GM21526 (cell line): ENCODE results near the gene GPR137.
"Not testable (repeated sequence)": the region's sequence is repeated elsewhere in the genome, so short reads cannot be mapped to it uniquely, and the experiment has no call there.

Experiments
- ATAC-seq: cut with Tn5 transposase; IDR thresholded peaks from one replicate; pipeline ENCODE4 v1.9.1; 2021; ENCODE audit warnings: moderate library complexity; ENCODE audit not compliant: unreplicated experiment, low FRiP score

GPR137 gene

DNA sequence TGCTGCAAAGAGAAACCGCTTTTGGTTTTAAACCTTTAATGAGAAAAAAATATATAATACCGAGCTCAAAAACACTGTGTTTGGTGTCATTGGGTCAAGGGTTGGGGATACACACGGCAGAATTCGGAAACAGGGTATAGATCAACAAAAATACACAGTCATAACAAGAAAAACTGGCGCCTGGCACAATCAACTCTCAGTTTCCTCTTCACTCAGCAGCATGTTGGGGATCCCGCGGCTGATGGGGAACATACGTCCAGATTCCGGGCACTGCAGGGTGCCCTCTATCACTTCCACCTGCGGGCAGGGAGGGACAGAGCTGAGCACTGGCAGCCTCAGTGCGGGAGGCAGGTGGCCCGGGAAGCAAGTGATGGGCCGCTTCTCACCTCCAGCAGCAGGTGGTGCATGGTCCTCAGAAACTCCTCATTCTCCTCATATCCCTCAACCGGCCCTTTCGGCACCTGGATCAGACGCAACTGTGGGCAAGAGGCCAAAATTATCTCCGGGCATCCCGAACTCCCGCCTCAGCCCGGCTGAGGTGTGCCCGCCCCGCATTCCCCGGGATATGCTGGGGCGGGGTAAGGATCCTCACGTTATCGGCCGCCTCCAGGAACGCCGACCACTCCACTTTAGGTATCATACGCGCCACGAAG lies 31.1 kb downstream of the GPR137 start:
- ATAC-seq = peak; percentile 3

DNA sequence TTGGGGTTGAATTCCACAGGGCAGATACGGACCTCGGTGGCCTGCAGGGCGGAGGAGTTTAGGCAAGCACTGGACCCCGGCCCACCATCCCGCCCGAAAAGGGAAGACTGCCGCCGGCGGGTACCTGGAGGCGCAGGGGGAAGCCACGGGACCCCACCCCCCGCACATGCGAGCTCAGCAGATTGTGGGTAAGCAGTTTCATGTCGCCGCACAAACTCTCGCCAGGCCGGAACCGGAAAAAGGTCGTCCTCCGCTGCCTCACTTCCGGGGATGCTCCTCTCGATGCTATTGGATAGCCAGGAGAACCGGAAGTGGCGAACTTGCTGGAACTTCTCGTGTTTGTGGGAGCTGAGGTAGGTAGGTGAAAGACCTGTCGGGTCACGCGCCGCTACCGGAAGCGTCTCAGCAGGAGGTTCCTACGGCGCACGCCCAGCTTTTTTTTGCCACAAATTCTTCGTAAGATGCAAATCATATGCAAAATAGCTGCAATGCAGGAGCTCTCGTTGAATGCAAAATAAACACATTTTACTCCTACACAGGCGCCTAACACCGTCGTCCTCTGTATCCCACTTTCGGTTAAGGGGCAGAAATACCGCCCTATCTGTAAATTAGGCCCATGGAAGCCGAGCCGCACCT lies 31.8 kb downstream of the GPR137 start, which contains the start of gene TRMT112:
TRMT112 (minus strand) TSS at position 235 of the 636 bp plus-strand sequence; CDS start at position 202, 33 bp downstream.
- peak; percentile 48 for ATAC-seq

- peak; percentile 60 for ATAC-seq
These were observed 32.5 kb downstream of the GPR137 start, which contains the start of gene PRDX5 for GRCh38 chr11:64317961-64318765. PRDX5 (plus strand) TSS chr11:64318121; CDS start chr11:64318216, 95 bp downstream.

GRCh38 chr11:64318766-64319761 lies 33.4 kb downstream of the GPR137 start:
- no peak for ATAC-seq

GRCh38 chr11:64320556-64320955 lies 34.9 kb downstream of the GPR137 start:
- no peak for ATAC-seq

- ATAC-seq = no peak
These were observed 35.4 kb downstream of the GPR137 start for GRCh38 chr11:64321026-64321425.

GRCh38 chr11:64321533-64321932 lies 35.9 kb downstream of the GPR137 start:
- ATAC-seq = no peak

GRCh38 chr11:64322925-64323260 lies 37.2 kb downstream of the GPR137 start:
- no peak for ATAC-seq

DNA sequence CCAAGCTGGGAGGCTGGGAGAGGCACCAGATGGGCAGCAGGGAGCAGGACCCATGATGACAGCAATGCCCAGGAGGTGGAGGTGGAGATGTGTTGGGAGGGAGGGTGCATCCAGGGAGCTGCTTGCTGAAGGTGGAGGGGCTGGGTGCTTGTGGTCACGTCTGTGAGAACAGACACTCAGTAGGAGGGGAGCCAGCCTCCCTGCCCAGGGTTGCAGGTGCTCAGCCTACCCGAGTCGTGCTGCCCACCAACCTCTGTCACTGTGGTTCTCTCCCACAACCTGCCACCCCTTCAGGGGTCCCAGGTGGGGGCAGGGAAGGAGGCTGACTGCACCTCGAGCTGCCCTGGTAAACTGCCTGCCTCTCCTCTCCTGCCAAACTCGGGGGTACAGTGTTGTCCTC lies 37.7 kb downstream of the GPR137 start:
- no peak for ATAC-seq

- not testable (repeated sequence) for ATAC-seq
These were observed 38.3 kb downstream of the GPR137 start for GRCh38 chr11:64323984-64324383.

- no peak for ATAC-seq
These were observed 39.2 kb downstream of the GPR137 start for GRCh38 chr11:64324692-64325469.

GRCh38 chr11:64327375-64327774 lies 41.7 kb downstream of the GPR137 start:
- ATAC-seq = no peak

GRCh38 chr11:64327993-64328392 lies 42.3 kb downstream of the GPR137 start:
- no peak for ATAC-seq

DNA sequence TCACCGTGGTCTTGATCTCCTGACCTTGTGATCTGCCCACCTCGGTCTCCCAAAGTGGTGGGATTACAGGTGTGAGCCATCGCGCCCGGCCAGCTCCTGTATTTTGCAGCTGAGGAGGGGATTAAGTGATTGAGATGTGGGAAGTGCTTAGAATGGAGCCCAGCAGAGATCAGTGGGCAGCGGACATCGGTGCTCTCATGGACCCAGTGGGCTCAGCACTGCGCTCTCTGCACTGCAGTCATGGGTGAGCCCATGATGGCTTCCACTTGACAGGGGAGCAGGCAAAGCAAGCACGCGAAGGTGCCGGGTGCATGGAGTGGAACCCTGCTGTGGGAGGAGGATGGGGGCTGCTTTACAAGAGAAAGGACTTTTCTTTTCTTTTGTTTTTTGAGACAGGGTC lies 45.2 kb downstream of the GPR137 start:
- ATAC-seq = no peak

DNA sequence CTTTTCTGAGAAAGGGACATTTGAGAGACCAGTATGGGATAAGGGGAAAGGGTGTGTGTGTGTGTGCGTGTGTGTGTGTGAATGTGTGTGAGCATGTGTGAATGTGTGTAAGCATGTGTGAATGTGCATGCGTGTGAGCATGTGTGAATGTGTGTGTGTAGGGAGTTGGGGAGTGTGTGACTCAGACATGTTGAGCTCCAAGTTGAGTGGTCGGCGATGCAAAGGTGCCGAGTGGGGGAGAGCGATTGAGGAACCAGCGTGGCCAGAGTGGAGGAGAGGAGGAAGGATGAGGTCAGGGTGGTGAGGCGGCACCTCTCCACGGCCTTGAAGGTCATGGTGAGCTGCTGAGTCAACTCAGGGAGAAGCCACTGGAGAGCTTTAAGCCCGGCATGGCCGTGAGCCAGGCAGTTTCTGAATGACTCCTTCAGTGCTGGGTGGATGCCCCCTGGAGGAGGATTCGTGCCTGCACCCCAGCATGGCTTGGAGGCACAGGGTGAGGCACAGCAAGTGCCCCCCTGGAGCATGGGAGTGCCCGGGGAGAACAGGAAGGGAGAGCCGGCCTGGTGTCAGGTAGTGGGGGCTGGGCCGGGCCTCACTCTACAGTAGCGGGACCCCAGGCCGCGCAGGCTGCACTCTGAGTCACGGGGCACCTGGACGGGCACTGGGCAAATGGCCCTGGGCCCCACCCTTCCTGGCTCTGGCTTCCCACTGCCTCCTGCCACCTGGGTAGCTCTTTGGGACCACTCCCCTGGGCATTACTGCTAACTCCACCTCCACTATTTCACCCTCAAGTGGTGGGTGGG lies 46.1 kb downstream of the GPR137 start:
- no peak for ATAC-seq

- ATAC-seq = no peak
These were observed 47.9 kb downstream of the GPR137 start for GRCh38 chr11:64333556-64333955.

DNA sequence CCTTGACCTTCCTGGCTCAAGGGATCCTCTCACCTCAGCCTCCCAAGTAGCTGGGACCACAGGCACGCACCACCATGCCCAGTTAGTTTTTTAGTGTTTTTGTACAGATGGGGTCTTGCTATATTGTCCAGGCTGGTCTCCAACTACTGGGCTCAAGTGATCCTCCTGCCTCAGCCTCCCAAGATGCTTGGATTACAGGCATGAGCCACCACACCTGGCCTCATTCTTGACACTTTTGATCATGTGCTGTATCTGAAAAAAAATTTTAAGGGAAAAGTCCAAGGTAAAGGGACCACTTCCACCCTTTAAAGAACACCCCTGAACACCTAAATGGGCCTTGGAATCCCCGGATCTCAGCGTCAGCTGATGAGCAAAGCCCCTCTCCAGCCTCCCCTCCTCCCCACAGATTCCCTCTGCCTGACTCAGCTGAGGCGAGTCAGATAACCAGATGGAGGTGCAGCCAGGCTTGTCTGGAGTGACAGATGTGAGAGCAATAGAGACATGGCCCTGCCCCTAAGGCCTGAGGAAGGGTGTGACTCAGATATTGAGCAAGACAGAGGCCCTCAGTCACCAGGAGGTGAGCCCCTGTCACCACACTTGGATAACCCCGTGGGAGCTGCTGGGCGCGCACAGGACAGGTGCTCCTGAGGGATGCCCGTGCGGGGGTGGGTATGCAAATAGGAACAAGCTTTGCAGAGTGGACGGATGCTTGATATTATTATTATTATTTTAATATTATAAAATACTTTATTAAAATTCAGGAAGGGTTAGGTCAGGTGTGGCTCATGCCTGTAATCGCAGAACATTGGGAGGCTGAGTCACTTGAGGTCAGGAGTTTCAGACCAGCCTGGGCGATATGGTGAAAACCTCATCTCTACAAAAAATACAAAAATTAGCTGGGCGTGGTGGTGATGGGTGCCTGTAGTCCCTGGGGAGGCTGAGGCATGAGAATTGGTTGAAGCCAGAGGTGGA lies 49.4 kb downstream of the GPR137 start:
- ATAC-seq = no peak
